OCI-LY7 (cell line): ENCODE measurements around the gene ADAM22.

ENCODE experiments used
- CTCF ChIP-seq: fragments of 200-600 bp; sonication (generic); conservative IDR thresholded peaks from 2 replicates; pipeline ENCODE4 v1.5.1; 2014; ENCODE audit warnings: mild to moderate bottlenecking, antibody characterized with exemption, low read length, moderate library complexity, mixed read lengths
- EZH2phosphoT487 ChIP-seq: fragments of 200-600 bp; sonication (generic); IDR thresholded peaks from 2 replicates; pipeline ENCODE4 v1.6.1; 2018; ENCODE audit warnings: low read depth, borderline replicate concordance, mild to moderate bottlenecking, mixed run types, antibody characterized with exemption, low read length, moderate library complexity, mixed read lengths

GRCh38 chr7:88204525-88205110 lies 270.6 kb downstream of the ADAM22 start:
- TF ChIP-seq CTCF = no peak
- TF ChIP-seq EZH2phosphoT487 = no peak
